ENCODE measurements around the gene PYURF.

- TF ChIP-seq CTCF (conservative IDR thresholded peaks at IDR 0.05; ENCODE audit: low read depth, low read length) (peak; percentile 42), BHLHE40 (IDR thresholded peaks at IDR 0.05; ENCODE audit: low read depth, low read length) (no peak), POLR2A (IDR thresholded peaks at IDR 0.05; ENCODE audit: low read depth, low read length) (no peak), RAD21 (IDR thresholded peaks at IDR 0.05; ENCODE audit: low read length) (peak; percentile 48), USF2 (IDR thresholded peaks at IDR 0.05; ENCODE audit: low read depth, low read length) (no peak), ELK1 (IDR thresholded peaks at IDR 0.05; ENCODE audit: borderline replicate concordance, low read depth, low read length) (no peak), MXI1 (IDR thresholded peaks at IDR 0.05; ENCODE audit: borderline replicate concordance, low read depth, low read length) (no peak), FOS (IDR thresholded peaks at IDR 0.05; ENCODE audit: low read depth, low read length) (no peak), RCOR1 (IDR thresholded peaks at IDR 0.05; ENCODE audit: insufficient replicate concordance, low read length) (no peak), NFE2L2 (IDR thresholded peaks at IDR 0.05; ENCODE audit: low read depth, low read length) (no peak), SMC3 (IDR thresholded peaks at IDR 0.05; ENCODE audit: low read depth, low read length) (peak; percentile 42; the same call in 1 of the 2 replicates), RFX5 (IDR thresholded peaks at IDR 0.05; ENCODE audit: low read depth, low read length) (no peak), CHD1 (IDR thresholded peaks at IDR 0.05; ENCODE audit: low read depth, low read length) (no peak), MAZ (IDR thresholded peaks at IDR 0.05; ENCODE audit: borderline replicate concordance, low read depth, low read length) (no peak)
Observed at GRCh38 chr4:88528861-88529260, 5.3 kb upstream of the PYURF start.
